Epidermal melanocyte (primary cell): ENCODE results near the gene THSD7A.
"Not testable (repeated sequence)": the region's sequence is repeated elsewhere in the genome, so short reads cannot be mapped to it uniquely, and the experiment has no call there.

ENCODE experiments used
- DNase-seq: peaks from one replicate; pipeline ENCODE4 v3.0.0; 2011; ENCODE audit warnings: low spot score; ENCODE audit not compliant: insufficient read length

THSD7A gene

GRCh38 chr7:11527707-11528106 lies 304.3 kb downstream of the THSD7A start:
- no peak for DNase-seq

- DNase-seq = no peak
Measured at GRCh38 chr7:11524476-11525397, 307.3 kb downstream of the THSD7A start.

GRCh38 chr7:11521964-11522499 lies 310.0 kb downstream of the THSD7A start:
- DNase-seq = not testable (repeated sequence)

- no peak for DNase-seq
Measured at GRCh38 chr7:11517853-11518252, 314.1 kb downstream of the THSD7A start.

- no peak for DNase-seq
Measured at GRCh38 chr7:11516328-11516727, 315.7 kb downstream of the THSD7A start.

- no peak for DNase-seq
Measured at GRCh38 chr7:11513460-11513859, 318.5 kb downstream of the THSD7A start.

- no peak for DNase-seq
Measured at GRCh38 chr7:11507929-11508328, 324.1 kb downstream of the THSD7A start.

- DNase-seq = no peak
Measured at GRCh38 chr7:11506417-11506816, 325.6 kb downstream of the THSD7A start.

- DNase-seq = no peak
Measured at GRCh38 chr7:11505471-11505985, 326.5 kb downstream of the THSD7A start.

GRCh38 chr7:11492307-11492706 lies 339.7 kb downstream of the THSD7A start:
- no peak for DNase-seq

GRCh38 chr7:11491811-11492210 lies 340.2 kb downstream of the THSD7A start:
- DNase-seq = no peak

- no peak for DNase-seq
Measured at GRCh38 chr7:11489280-11489679, 342.7 kb downstream of the THSD7A start.

- DNase-seq = no peak
Measured at GRCh38 chr7:11486271-11486670, 345.7 kb downstream of the THSD7A start.

GRCh38 chr7:11485636-11486035 lies 346.4 kb downstream of the THSD7A start:
- peak; percentile 18 for DNase-seq

- DNase-seq = no peak
Measured at GRCh38 chr7:11480143-11480542, 351.9 kb downstream of the THSD7A start.

- no peak for DNase-seq
Measured at GRCh38 chr7:11478882-11479281, 353.1 kb downstream of the THSD7A start.

GRCh38 chr7:11478426-11478825 lies 353.6 kb downstream of the THSD7A start:
- DNase-seq = no peak

GRCh38 chr7:11474902-11475585 lies 357.0 kb downstream of the THSD7A start:
- DNase-seq = no peak

- no peak for DNase-seq
Measured at GRCh38 chr7:11473807-11474424, 358.1 kb downstream of the THSD7A start.

GRCh38 chr7:11473220-11473619 lies 358.8 kb downstream of the THSD7A start:
- DNase-seq = no peak

GRCh38 chr7:11472646-11473045 lies 359.4 kb downstream of the THSD7A start:
- DNase-seq = no peak

GRCh38 chr7:11471255-11471654 lies 360.7 kb downstream of the THSD7A start:
- DNase-seq = no peak
